IMR-90 (cell line): Measurements from ENCODE around the gene TMEM238. TPM values are rescaled to one million over a fixed set of nuclear protein-coding genes. Genes with fewer than 3 reads are reported as not detected.
A peak's percentile ranks its signal among the peaks of the same experiment; 100 is the strongest.

ENCODE experiments used
- ATAC-seq: fragments of 200-7000 bp; cut with Tn5 transposase; 2 replicates; pipeline ENCODE4 v1.9.1; 2020; ENCODE audit warnings: low read depth, mild to moderate bottlenecking, moderate library complexity
- BruUV-seq: library from RNA; stranded (reverse); fragments of 400-500 nt; replicated peaks from 2 replicates; lab custom pipeline; 2021; lab: Mats Ljungman, UMichigan
- CTCF ChIA-PET: fragments of 300-600 bp; formaldehyde crosslinking; extraction: SDS; loops from one replicate; lab custom pipeline; 2021; ENCODE audit warnings: antibody characterized with exemption; lab: Yijun Ruan, JAX
- POLR2A ChIA-PET: fragments of 300-600 bp; sonication (Branson Sonifier 250); formaldehyde crosslinking; loops from one replicate; lab custom pipeline; 2022; ENCODE audit warnings: antibody characterized with exemption; ENCODE audit not compliant: unreplicated experiment; lab: Charles Lee
- DNase-seq: peaks from one replicate; pipeline ENCODE4 v3.0.0; 2013
- H2AFZ ChIP-seq: replicated peaks from 2 replicates; pipeline ENCODE3; 2013; ENCODE audit warnings: low read length, mild to moderate bottlenecking; ENCODE audit not compliant: poor library complexity
- H2AK5ac ChIP-seq: 2 replicates; pipeline ENCODE4 v1.6.1; 2013; ENCODE audit warnings: low read depth, low read length, inconsistent platforms
- H2AK9ac ChIP-seq: replicated peaks from 2 replicates; pipeline ENCODE3; 2013; ENCODE audit warnings: mild to moderate bottlenecking, low read depth, low read length, moderate library complexity; ENCODE audit not compliant: poor library complexity
- H2BK120ac ChIP-seq: 2 replicates; pipeline ENCODE4 v1.6.1; 2013; ENCODE audit warnings: low read depth, low read length, inconsistent platforms
- H2BK15ac ChIP-seq: 3 replicates; pipeline ENCODE4 v1.6.1; 2013; ENCODE audit warnings: low read depth, low read length, inconsistent platforms
- H2BK20ac ChIP-seq: 2 replicates; pipeline ENCODE4 v1.6.1; 2013; ENCODE audit warnings: low read depth, mild to moderate bottlenecking, inconsistent platforms, low read length, moderate library complexity
- H2BK5ac ChIP-seq: 2 replicates; pipeline ENCODE4 v1.6.1; 2013; ENCODE audit warnings: mild to moderate bottlenecking, low read depth, low read length, inconsistent platforms; ENCODE audit not compliant: poor library complexity, severe bottlenecking
- H3K14ac ChIP-seq: replicated peaks from 2 replicates; pipeline ENCODE4 v1.6.1; 2013; ENCODE audit warnings: low read depth, low read length, inconsistent platforms
- H3K18ac ChIP-seq: 2 replicates; pipeline ENCODE4 v1.6.1; 2013; ENCODE audit warnings: low read depth, low read length, control low read depth
- H3K23ac ChIP-seq: 2 replicates; pipeline ENCODE4 v1.6.1; 2013; ENCODE audit warnings: low read depth, low read length, inconsistent platforms
- H3K27ac ChIP-seq: 2 replicates; pipeline ENCODE4 v1.5.1; 2013; ENCODE audit warnings: mild to moderate bottlenecking, control low read depth, low read length; ENCODE audit not compliant: insufficient read depth
- H3K27me3 ChIP-seq: 2 replicates; pipeline ENCODE4 v1.6.1; 2013; ENCODE audit warnings: low read length; ENCODE audit not compliant: control insufficient read depth, insufficient read depth
- H3K36me3 ChIP-seq: 2 replicates; pipeline ENCODE4 v1.6.1; 2013; ENCODE audit warnings: low read length, mixed read lengths; ENCODE audit not compliant: control insufficient read depth, insufficient read depth
- H3K4ac ChIP-seq: 2 replicates; pipeline ENCODE4 v1.6.1; 2013; ENCODE audit warnings: low read depth, low read length, inconsistent platforms
- H3K4me1 ChIP-seq: 2 replicates; pipeline ENCODE4 v1.6.1; 2013; ENCODE audit warnings: low read length, mixed read lengths; ENCODE audit not compliant: control insufficient read depth, insufficient read depth
- H3K4me2 ChIP-seq: 2 replicates; pipeline ENCODE4 v1.6.1; 2013; ENCODE audit warnings: low read depth, mild to moderate bottlenecking, control low read depth, low read length, moderate library complexity
- H3K4me3 ChIP-seq: 2 replicates; pipeline ENCODE4 v1.5.1; 2013; ENCODE audit warnings: low read depth, mild to moderate bottlenecking, control low read depth, low read length, moderate library complexity; ENCODE audit not compliant: insufficient read depth
- H3K56ac ChIP-seq: 2 replicates; pipeline ENCODE4 v1.6.1; 2013; ENCODE audit warnings: low read length, inconsistent platforms; ENCODE audit not compliant: insufficient read depth; ENCODE audit errors: extremely low read depth
- H3K79me1 ChIP-seq, 2 experiments: 2 replicates each; pipeline ENCODE4 v1.6.1; 2013; ENCODE audit warnings: low read length in 2 of 2, inconsistent platforms in 1 of 2, low read depth in 1 of 2
- H3K9ac ChIP-seq: 2 replicates; pipeline ENCODE4 v1.6.1; 2013; ENCODE audit warnings: low read depth, low read length, control low read depth
- H3K9me1 ChIP-seq: 2 replicates; pipeline ENCODE4 v1.6.1; 2013; ENCODE audit warnings: low read length, inconsistent platforms; ENCODE audit not compliant: insufficient read depth
- H3K9me3 ChIP-seq: 2 replicates; pipeline ENCODE4 v1.6.1; 2013; ENCODE audit warnings: low read length; ENCODE audit not compliant: control insufficient read depth, insufficient read depth
- H4K20me1 ChIP-seq: 2 replicates; pipeline ENCODE4 v1.6.1; 2013; ENCODE audit warnings: low read length, inconsistent platforms; ENCODE audit not compliant: insufficient read depth
- H4K5ac ChIP-seq: 2 replicates; pipeline ENCODE4 v1.6.1; 2013; ENCODE audit warnings: mild to moderate bottlenecking, low read depth, low read length, control low read depth
- H4K8ac ChIP-seq, 2 experiments: 2 replicates each; pipeline ENCODE4 v1.6.1; 2013; ENCODE audit warnings: low read depth in 2 of 2, low read length in 2 of 2, control low read depth in 1 of 2, inconsistent platforms in 1 of 2
- H4K91ac ChIP-seq: 2 replicates; pipeline ENCODE4 v1.6.1; 2013; ENCODE audit warnings: low read depth, low read length, inconsistent platforms; ENCODE audit not compliant: insufficient read depth
- BHLHE40 ChIP-seq: fragments of 150-350 bp; IDR thresholded peaks from 2 replicates; pipeline ENCODE4 v1.6.1; 2016; ENCODE audit warnings: mild to moderate bottlenecking, low read depth, low read length
- CEBPB ChIP-seq: IDR thresholded peaks from 2 replicates; pipeline ENCODE4 v1.6.1; 2012; ENCODE audit warnings: low read depth, low read length, improper control_type of control experiment
- CHD1 ChIP-seq: IDR thresholded peaks from 2 replicates; pipeline ENCODE4 v1.6.1; 2012; ENCODE audit warnings: low read depth, low read length, improper control_type of control experiment
- ELK1 ChIP-seq: fragments of 150-350 bp; IDR thresholded peaks from 2 replicates; pipeline ENCODE4 v1.6.1; 2016; ENCODE audit warnings: low read depth, mild to moderate bottlenecking, low read length, moderate library complexity, borderline replicate concordance
- FOS ChIP-seq: fragments of 150-350 bp; IDR thresholded peaks from 2 replicates; pipeline ENCODE4 v1.6.1; 2016; ENCODE audit warnings: low read depth, low read length
- MAZ ChIP-seq: IDR thresholded peaks from 2 replicates; pipeline ENCODE4 v1.6.1; 2012; ENCODE audit warnings: low read depth, mild to moderate bottlenecking, low read length, improper control_type of control experiment, moderate library complexity, borderline replicate concordance
- MXI1 ChIP-seq: IDR thresholded peaks from 2 replicates; pipeline ENCODE4 v1.6.1; 2012; ENCODE audit warnings: low read depth, mild to moderate bottlenecking, low read length, moderate library complexity, borderline replicate concordance
- NFE2L2 ChIP-seq: fragments of 150-350 bp; IDR thresholded peaks from 2 replicates; pipeline ENCODE4 v1.6.1; 2016; ENCODE audit warnings: low read depth, mild to moderate bottlenecking, low read length
- POLR2A ChIP-seq: IDR thresholded peaks from 2 replicates; pipeline ENCODE4 v1.6.1; 2012; ENCODE audit warnings: mild to moderate bottlenecking, low read depth, low read length
- RAD21 ChIP-seq: IDR thresholded peaks from 2 replicates; pipeline ENCODE4 v1.6.1; 2012; ENCODE audit warnings: low read length, improper control_type of control experiment
- RCOR1 ChIP-seq: IDR thresholded peaks from 2 replicates; pipeline ENCODE4 v1.6.1; 2012; ENCODE audit warnings: mild to moderate bottlenecking, low read length, improper control_type of control experiment; ENCODE audit not compliant: insufficient replicate concordance
- RFX5 ChIP-seq: IDR thresholded peaks from 2 replicates; pipeline ENCODE4 v1.8.0; 2012; ENCODE audit warnings: low read depth, mild to moderate bottlenecking, low read length, moderate library complexity
- USF2 ChIP-seq: fragments of 150-350 bp; IDR thresholded peaks from 2 replicates; pipeline ENCODE4 v1.6.1; 2017; ENCODE audit warnings: mild to moderate bottlenecking, antibody characterized with exemption, low read length, low read depth
- WGBS, 2 experiments: methylation state at CpG; one replicate each; pipeline versions ENCODE4 v1.1.5 to v1.1.7; 2013; ENCODE audit warnings: missing lambda C conversion rate in 2 of 2; ENCODE audit not compliant: insufficient read length in 1 of 2; ENCODE audit errors: extremely low coverage in 2 of 2; 5-methylcytosine and 5-hydroxymethylcytosine counted together
- dilution Hi-C: fragments of 300-500 bp; cut with HindIII; formaldehyde crosslinking; loops from one replicate; pipeline ENCODE4 v1.14.3; 2018; ENCODE audit warnings: low sequenced_read_pairs; ENCODE audit not compliant: unreplicated experiment
- in situ Hi-C: fragments of 300-500 bp; cut with MboI; formaldehyde crosslinking; loops from 3 replicates; pipeline ENCODE4 v1.14.3; 2019; ENCODE audit warnings: low sequenced_read_pairs, inconsistent platforms, mixed read lengths
- intact Hi-C: fragments of 100-400 bp; cut with micrococcal nuclease; formaldehyde crosslinking; loops from 2 replicates; pipeline ENCODE4 v1.10.0; 2022
- polyA plus RNA-seq, 3 experiments: library from polyadenylated mRNA; depleted of rRNA; stranded (reverse); fragments of >200 nt; gene quantifications; 2 replicates each; pipeline ENCODE4 v1.2.3, GENCODE V29; 2012; ENCODE audit warnings: low replicate concordance in 1 of 3
- total RNA-seq: library from RNA; depleted of rRNA; stranded (reverse); fragments of >200 nt; gene quantifications from 2 replicates; pipeline ENCODE4 v1.2.3, GENCODE V29; 2012
- TF ChIP-seq, protein P1 (sequence below): conservative IDR thresholded peaks from 2 replicates; pipeline ENCODE4 v1.5.1; 2012; ENCODE audit warnings: mild to moderate bottlenecking, low read depth, low read length, improper control_type of control experiment

The TMEM238 gene
- total and polyA plus RNA-seq, 2 of the 4 experiments (the other 2 are of a cell fraction) = not detected

GRCh38 chr19:55341595-55342531 is 42.2 kb downstream of the TMEM238 start:
- ChIA-PET CTCF (no interaction called here), POLR2A (no interaction called here)
- H3K27me3 ChIP-seq = no peaks in the 10 kb centered on the region
- WGBS, 2 experiments = 85% methylated on average over 19 of the region's 50 CpGs; no CpG with 5 or more reads in 1 of the 2 experiments
- H3K9me3 ChIP-seq = no peaks in the 10 kb centered on the region
- no peak overlapping the region for H4K91ac ChIP-seq
- H3K36me3 ChIP-seq = peaks cover 15% of the 10 kb centered on the region; the same call in 1 of the 2 replicates
- H2BK20ac ChIP-seq = no peak overlapping the region
- peaks cover 13% of the 10 kb centered on the region for H3K4me1 ChIP-seq
- H3K27ac ChIP-seq = no peak overlapping the region; the same call in 1 of the 2 replicates
- peak overlapping the region; percentile 62 for H2AK5ac ChIP-seq
- no peak overlapping the region for H2BK15ac ChIP-seq
- no peak overlapping the region for H3K23ac ChIP-seq
- H2BK120ac ChIP-seq = no peak overlapping the region
- no peak for ATAC-seq
- peak overlapping the region; percentile 23; the same call in 1 of the 2 replicates for H3K4me3 ChIP-seq
- H2AK9ac ChIP-seq = peak overlapping the region; percentile 55
- peak overlapping the region; percentile 20; the same call in 1 of the 2 replicates for H3K9ac ChIP-seq
- H4K20me1 ChIP-seq = peaks cover 6% of the 10 kb centered on the region
- peak overlapping the region; percentile 32 for H2AFZ ChIP-seq
- H3K4me2 ChIP-seq = peak overlapping the region; percentile 89
- in situ Hi-C loops (no loop called here), intact Hi-C loops (no loop called here), dilution Hi-C loops (no loop called here)
- H3K18ac ChIP-seq = no peak overlapping the region
- H4K8ac ChIP-seq = no peak overlapping the region
- BruUV-seq = no TSS peak
- DNase-seq = no peak
- peak overlapping the region; percentile 66; the same call in 1 of the 2 replicates for H3K14ac ChIP-seq
- no peak overlapping the region for H3K56ac ChIP-seq
- no peak overlapping the region for H3K4ac ChIP-seq
- H2BK5ac ChIP-seq = no peak overlapping the region
- H4K5ac ChIP-seq = no peak overlapping the region
- peaks cover 4 to 17% of the 10 kb centered on the region in 2 experiments; a peak in 3 of 4 replicates for H3K79me1 ChIP-seq
- H3K9me1 ChIP-seq = peaks cover 10% of the 10 kb centered on the region; the same call in 1 of the 2 replicates
- no peak for TF ChIP-seq FOS
- TF ChIP-seq, protein P1, sequence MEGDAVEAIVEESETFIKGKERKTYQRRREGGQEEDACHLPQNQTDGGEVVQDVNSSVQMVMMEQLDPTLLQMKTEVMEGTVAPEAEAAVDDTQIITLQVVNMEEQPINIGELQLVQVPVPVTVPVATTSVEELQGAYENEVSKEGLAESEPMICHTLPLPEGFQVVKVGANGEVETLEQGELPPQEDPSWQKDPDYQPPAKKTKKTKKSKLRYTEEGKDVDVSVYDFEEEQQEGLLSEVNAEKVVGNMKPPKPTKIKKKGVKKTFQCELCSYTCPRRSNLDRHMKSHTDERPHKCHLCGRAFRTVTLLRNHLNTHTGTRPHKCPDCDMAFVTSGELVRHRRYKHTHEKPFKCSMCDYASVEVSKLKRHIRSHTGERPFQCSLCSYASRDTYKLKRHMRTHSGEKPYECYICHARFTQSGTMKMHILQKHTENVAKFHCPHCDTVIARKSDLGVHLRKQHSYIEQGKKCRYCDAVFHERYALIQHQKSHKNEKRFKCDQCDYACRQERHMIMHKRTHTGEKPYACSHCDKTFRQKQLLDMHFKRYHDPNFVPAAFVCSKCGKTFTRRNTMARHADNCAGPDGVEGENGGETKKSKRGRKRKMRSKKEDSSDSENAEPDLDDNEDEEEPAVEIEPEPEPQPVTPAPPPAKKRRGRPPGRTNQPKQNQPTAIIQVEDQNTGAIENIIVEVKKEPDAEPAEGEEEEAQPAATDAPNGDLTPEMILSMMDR = no peak
- TF ChIP-seq MAZ = no peak
- no peak for TF ChIP-seq POLR2A
- TF ChIP-seq USF2 = no peak
- TF ChIP-seq RAD21 = no peak
- TF ChIP-seq NFE2L2 = no peak
- TF ChIP-seq BHLHE40 = no peak
- no peak for TF ChIP-seq RFX5
- no peak for TF ChIP-seq ELK1
- TF ChIP-seq CEBPB = no peak
- TF ChIP-seq MXI1 = no peak
- no peak for TF ChIP-seq CHD1
- TF ChIP-seq RCOR1 = no peak
